HG02678 (cell line): ENCODE data around the gene TSPO2.
"Not testable (repeated sequence)": the region's sequence is repeated elsewhere in the genome, so short reads cannot be mapped to it uniquely, and the experiment has no call there.

Experiments used
- ATAC-seq: cut with Tn5 transposase; IDR thresholded peaks from one replicate; pipeline ENCODE4 v1.9.1; 2021; ENCODE audit warnings: mild to moderate bottlenecking, moderate library complexity; ENCODE audit not compliant: unreplicated experiment

TSPO2 gene, protein sequence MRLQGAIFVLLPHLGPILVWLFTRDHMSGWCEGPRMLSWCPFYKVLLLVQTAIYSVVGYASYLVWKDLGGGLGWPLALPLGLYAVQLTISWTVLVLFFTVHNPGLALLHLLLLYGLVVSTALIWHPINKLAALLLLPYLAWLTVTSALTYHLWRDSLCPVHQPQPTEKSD

DNA sequence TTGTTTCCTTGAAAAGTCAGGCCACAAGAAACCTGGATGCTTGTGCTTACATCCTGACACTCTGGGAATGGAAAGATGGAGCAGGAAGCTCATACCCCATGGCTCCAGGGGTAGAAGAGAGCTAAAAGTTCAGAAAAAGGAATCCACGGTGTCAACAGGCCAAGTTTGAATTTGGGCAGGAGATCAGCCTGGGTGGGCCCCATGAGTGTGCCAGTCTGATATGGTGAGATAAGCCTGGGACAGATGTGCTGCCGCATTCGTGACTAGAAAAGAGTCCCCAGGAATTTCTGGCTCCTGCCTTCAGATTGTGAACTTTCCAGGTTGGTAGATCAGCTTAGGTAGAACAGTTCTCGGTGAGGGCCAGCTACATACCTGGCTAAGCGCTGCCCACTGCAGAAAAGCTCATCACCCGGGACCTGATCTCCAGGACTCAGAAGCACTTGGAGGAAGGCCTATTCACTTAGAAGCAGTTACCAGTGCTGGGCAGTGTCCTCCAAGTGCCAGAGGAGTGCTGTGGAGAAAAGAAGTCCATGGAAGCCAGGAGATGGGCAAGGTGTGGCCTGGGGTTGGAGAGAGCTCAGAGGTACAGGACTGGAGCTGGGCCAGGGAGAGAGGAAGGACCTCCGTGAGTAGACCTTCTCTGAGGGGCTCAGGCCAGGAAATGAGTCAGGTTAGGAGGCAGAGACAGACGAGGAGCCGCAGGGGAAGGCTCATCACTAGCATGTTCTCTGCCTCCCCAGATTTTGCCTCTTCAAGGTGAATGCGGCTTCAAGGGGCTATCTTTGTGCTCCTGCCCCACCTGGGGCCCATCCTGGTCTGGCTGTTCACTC lies at the start of gene TSPO2:
TSS of gene TSPO2 (plus strand) at position 242 of the 830 bp plus-strand sequence. CDS start at position 761, 519 bp downstream.
- ATAC-seq = no peak

DNA sequence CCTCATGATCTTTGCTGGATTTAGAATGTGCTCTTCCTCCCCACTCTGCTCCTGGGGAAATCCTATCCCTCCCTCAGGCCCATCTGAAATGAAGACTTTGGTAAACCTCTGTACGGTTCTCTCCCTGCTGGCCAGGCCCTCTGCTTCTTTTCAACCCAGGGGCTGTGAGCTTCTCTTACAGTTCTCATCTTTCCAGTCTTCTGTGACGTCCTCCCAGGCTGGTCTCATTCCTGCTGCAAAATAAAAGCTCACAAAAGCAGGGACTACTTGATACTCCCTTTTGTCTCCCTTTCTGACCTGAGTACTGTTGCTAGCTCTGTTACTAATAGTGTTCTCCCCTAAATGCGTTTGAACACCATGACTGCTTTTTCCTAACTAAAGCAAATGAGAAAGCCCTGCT lies 49.5 kb upstream of the TSPO2 start:
- ATAC-seq = no peak

DNA sequence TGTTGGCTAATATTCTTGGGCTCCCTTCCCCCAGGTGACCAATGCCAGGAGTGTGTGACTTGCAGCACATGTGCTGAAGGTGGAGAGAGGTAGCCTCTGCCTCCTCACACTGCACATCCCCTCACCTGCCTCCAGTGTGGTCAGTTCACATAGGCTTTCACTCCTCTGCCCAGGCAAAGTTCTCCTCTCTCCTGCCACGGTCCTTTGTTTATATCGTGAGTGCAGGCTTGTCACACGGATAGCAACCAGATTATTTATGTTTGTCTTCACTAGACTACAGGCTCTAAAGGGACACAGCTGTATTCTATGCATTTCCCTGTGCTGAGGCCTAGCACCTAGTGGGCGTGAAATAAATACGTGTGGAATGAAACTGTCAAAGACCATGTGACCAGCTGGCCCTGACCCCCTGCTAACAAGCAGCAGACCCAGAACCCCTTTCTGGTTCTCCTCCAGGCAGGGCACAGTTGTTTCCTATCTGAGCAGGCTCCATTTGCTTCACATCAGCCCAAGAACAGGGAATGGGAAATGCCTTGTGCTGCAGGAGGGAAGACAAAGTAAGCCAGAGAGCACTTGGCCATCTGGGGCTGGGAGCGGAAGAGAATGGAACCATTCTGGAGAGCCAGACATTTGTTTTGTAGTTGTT lies 45.6 kb upstream of the TSPO2 start:
- no peak for ATAC-seq

GRCh38 chr6:40997234-40997957 lies 44.9 kb upstream of the TSPO2 start:
- ATAC-seq = no peak

DNA sequence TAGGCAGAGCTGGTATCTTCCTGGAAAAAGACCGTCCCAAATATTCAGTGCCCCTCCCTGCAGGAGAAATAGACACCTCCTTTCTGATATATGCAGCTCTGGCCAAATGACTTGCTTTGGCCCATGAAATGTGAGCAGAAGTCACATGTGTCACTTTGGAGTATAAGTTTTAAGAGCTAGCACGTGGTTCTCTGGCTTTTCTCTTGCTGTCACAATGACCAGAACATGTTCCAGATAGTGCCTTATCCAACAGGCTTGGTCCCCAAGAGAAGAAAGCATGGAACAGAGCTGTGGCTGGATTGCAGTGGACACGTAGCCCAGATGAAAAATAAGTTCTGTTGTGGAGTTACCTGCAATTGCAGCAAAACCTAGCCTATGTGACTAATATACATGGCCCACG lies 43.6 kb upstream of the TSPO2 start:
- no peak for ATAC-seq

DNA sequence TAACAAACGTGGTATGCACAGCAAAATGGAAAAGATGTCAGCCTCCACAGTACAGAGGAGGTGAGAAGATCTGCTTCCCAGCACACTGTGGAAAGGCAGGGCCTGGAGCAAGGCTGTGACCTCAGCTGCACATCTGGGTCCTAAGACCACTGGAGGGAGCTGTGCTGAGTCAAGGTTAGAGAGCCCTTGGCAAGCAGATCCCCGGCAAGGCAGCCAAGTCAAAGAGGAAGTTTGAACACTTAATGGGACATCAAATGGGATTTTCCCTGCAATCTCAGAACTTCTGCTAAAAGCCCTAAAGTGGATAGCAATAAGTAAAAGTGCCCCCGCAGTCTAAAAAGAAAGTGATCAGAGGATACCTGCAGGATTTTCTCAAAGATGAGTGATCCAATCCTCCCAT lies 42.7 kb upstream of the TSPO2 start:
- no peak for ATAC-seq

GRCh38 chr6:41000248-41000647 lies 42.0 kb upstream of the TSPO2 start:
- ATAC-seq = no peak

DNA sequence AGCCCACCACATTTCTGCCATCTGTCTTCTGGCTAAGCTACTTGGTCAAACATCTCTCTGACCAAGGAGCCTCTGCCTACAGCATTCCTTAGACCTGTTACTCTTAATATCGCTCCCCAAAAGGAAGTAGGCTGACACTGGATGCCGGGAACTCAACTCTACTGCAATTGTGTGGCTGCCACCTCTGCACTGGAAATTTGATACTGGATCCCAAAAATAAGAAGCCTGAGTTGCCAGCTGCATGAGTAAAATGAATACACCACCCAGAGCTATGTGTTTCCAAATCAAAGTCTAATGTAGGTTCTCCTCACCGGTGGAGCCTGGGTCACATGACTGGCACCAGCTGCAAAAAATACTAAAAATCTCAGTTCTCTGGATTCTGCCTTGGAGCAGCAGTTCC lies 40.1 kb upstream of the TSPO2 start:
- no peak for ATAC-seq

GRCh38 chr6:41006217-41006616 lies 36.0 kb upstream of the TSPO2 start:
- not testable (repeated sequence) for ATAC-seq

- ATAC-seq = not testable (repeated sequence)
Measured at GRCh38 chr6:41006980-41007379, 35.3 kb upstream of the TSPO2 start.

DNA sequence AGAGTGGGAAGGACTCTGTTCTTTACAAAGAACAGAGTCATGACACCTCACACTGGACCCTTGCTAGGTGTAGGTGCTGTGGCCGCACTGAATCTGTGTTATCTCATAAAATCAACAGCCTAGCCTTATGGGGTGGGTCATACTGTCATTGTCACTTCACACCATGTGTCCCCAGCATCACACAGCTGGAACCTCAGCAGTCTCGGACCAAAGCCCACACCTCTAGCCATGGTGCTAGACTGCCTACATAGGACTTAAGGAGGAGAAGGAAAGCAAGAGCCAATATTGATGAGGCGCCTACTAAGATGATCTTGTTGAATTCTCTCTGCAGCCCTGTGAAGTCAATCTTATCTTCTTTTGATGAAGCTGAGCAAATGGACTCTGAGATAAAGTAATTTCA lies 34.3 kb upstream of the TSPO2 start:
- ATAC-seq = no peak

DNA sequence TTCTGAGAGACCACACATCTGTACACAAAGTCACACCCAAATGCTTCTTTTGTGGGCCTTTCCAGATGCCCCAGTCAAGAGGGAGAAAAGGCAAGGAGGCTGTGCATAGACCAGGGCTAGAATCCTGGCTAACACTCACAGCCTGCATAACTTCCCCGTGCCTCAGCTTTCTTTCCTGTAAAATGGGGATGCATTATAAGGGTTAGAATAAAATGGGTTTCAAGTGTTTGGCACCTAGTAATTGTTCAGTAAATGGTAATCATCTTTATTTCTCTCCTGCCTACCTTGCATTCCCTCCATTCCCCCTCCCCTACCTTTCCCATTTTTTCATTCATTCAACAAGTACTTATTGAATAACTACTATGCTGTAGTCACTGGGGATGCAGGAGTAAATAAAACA lies 32.6 kb upstream of the TSPO2 start:
- ATAC-seq = no peak

DNA sequence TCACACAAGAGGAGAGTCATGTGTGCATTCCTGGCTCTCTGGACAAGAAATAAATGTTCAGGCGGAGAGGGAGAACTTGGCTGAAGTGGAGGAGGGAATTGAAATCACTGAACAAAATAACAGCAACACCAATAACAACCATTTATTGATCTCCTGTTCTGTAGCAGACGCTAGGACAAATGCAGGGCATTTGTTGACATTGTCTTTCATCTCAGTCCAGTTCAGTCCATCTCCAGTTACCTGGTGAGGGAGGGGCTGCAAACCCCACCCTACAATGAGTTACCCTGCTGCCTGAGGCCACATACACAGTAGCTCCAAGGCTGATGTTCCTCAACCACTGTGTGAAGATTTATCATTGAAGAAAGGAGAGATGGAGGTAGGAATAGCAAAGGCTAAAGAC lies 30.6 kb upstream of the TSPO2 start:
- no peak for ATAC-seq

- ATAC-seq = no peak
Measured at GRCh38 chr6:41013466-41014153, 28.7 kb upstream of the TSPO2 start.

- ATAC-seq = no peak
Measured at GRCh38 chr6:41014780-41015179, 27.5 kb upstream of the TSPO2 start.

GRCh38 chr6:41015860-41016259 lies 26.4 kb upstream of the TSPO2 start:
- not testable (repeated sequence) for ATAC-seq

DNA sequence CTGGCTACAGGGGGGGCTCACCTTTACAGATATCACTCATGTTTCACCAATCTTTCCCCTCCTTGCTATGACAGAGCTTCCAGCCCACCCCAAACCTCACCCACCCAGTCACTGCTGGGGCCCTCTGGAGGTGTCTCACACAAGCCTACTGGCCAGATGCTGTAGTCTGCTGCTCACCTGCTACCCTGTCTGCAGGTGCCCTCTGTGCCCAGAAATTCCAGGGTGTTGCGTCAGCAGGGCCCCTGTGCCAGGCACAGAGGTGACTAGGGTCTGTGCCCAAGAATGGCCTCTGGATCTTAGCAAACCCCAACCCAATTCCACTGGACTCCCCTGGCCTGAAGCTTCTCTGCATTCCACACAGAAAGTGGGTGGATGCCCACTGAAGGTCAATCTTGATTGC lies 24.6 kb upstream of the TSPO2 start:
- no peak for ATAC-seq

- no peak for ATAC-seq
Measured at GRCh38 chr6:41021832-41022231, 20.4 kb upstream of the TSPO2 start.

DNA sequence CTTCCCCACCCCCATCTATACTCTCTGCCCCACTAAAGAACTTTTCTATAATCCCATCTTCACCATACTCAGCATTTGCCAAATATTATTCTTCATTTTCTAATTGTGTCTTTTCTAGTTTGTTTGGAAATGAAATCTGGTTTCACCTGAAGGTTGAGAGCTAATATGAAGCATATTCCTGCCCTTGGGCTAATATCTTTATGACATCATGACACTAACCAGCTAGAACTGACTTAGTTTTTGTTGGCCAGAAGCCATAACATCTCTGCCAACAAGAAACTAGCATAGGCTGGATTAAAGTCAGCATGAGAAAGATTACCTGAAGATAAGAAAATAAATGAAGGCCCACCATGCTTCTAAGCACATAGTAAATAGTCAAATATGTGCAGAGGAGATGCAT lies 20.0 kb upstream of the TSPO2 start:
- no peak for ATAC-seq

GRCh38 chr6:41023114-41023513 lies 19.2 kb upstream of the TSPO2 start:
- no peak for ATAC-seq
